ENCODE data around the gene NECTIN4. TPM values are rescaled to one million over a fixed set of nuclear protein-coding genes. Genes with fewer than 3 reads are reported as not detected.

The NECTIN4 gene
- total and polyA plus RNA-seq, 10 of the 15 experiments (the other 5 are each of a cell fraction or from before 2014, with no cell fraction given): 2.8 to 8.7 (median 3.7) TPM

DNA sequence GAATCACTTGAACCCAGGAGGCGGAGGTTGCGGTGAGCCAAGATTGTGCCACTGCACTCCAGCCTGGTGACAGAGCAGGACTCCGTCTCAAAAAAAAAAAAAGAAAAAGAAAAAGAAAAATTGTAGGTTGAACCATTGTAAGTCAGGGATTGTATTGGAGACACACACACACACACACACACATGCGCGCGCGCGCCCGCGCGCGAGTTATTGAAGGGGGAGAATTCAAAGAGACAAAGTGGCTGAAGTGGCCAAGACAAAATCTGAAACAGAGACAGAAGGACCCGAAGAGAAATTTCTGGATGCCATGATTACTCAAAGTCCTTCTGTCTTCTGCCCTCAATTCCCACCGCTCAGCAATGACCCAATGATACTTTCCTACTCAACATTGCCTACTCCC, 5.1 kb upstream of the NECTIN4 start:
- Histone ChIP-seq H3K27ac (ENCODE audit: control insufficient read depth, insufficient read depth) (no peak overlapping the region), H2AFZ (ENCODE audit: control insufficient read depth, low read depth, low read length) (no peak overlapping the region), H3K36me3 (ENCODE audit: control insufficient read depth in 2 of 2, insufficient read depth in 2 of 2, low read length in 1 of 2) (peaks cover 0 to 4% of the 10 kb centered on the region in 2 experiments; a peak in 2 of 4 replicates), H3K27me3 (replicated peaks in 1 of 2; ENCODE audit: control insufficient read depth in 2 of 2, insufficient read depth in 2 of 2, low read length in 1 of 2) (no peaks in the 10 kb centered on the region), H4K20me1 (ENCODE audit: control insufficient read depth, insufficient read depth) (no peaks in the 10 kb centered on the region), H3K79me2 (ENCODE audit: control insufficient read depth, insufficient read depth, low read length) (no peaks in the 10 kb centered on the region), H3K4me2 (ENCODE audit: control insufficient read depth, insufficient read depth) (no peak overlapping the region), H3K4me3 (no peak overlapping the region), H3K9me3 (replicated peaks; ENCODE audit: control insufficient read depth, insufficient read depth, low read length) (no peaks in the 10 kb centered on the region), H3K9ac (ENCODE audit: control insufficient read depth, insufficient read depth, low read length) (no peak overlapping the region), H3K4me1 (ENCODE audit: control insufficient read depth, insufficient read depth, low read length) (peaks cover 39% of the 10 kb centered on the region)
- BruUV-seq (replicated peaks): no TSS peak
- TF ChIP-seq, protein P1, sequence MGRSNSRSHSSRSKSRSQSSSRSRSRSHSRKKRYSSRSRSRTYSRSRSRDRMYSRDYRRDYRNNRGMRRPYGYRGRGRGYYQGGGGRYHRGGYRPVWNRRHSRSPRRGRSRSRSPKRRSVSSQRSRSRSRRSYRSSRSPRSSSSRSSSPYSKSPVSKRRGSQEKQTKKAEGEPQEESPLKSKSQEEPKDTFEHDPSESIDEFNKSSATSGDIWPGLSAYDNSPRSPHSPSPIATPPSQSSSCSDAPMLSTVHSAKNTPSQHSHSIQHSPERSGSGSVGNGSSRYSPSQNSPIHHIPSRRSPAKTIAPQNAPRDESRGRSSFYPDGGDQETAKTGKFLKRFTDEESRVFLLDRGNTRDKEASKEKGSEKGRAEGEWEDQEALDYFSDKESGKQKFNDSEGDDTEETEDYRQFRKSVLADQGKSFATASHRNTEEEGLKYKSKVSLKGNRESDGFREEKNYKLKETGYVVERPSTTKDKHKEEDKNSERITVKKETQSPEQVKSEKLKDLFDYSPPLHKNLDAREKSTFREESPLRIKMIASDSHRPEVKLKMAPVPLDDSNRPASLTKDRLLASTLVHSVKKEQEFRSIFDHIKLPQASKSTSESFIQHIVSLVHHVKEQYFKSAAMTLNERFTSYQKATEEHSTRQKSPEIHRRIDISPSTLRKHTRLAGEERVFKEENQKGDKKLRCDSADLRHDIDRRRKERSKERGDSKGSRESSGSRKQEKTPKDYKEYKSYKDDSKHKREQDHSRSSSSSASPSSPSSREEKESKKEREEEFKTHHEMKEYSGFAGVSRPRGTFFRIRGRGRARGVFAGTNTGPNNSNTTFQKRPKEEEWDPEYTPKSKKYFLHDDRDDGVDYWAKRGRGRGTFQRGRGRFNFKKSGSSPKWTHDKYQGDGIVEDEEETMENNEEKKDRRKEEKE (IDR thresholded peaks at IDR 0.05): no peak
- TF ChIP-seq ZSCAN29 (IDR thresholded peaks at IDR 0.05) (no peak), SMAD5 (IDR thresholded peaks at IDR 0.05; ENCODE audit: low read depth) (no peak), SMARCA5 (IDR thresholded peaks at IDR 0.05) (no peak), SPI1 (IDR thresholded peaks at IDR 0.05; ENCODE audit: borderline replicate concordance, insufficient read depth, low read depth, low read length) (no peak)
- ChIA-PET SMC1A (ENCODE audit: uncharacterized antibody, unreplicated experiment) (interaction anchor here (0.9 to 7.0 kb wide), 9 partner anchors 20 to 97 kb away, joined by 3 to 110 read pairs (median 7); partner anchors contain the start of genes ARHGAP30, DEDD, F11R and NIT1), RAD21 (ENCODE audit: unreplicated experiment) (interaction anchor here (6.7 kb wide), 1 partner anchor 24 kb away, joined by 90 read pairs; the partner anchor contains the start of gene ARHGAP30), CTCF (interaction anchor here (1.0 to 7.6 kb wide), 6 partner anchors 10 to 101 kb away, joined by 3 to 181 read pairs (median 58); partner anchors contain the start of genes ARHGAP30, TSTD1 and USF1), POLR2A (interaction anchor here (0.6 to 5.6 kb wide), 4 partner anchors 11 to 591 kb away, joined by 3 to 66 read pairs (median 4); partner anchors contain the start of gene ARHGAP30)
- FAIRE-seq (no peak), DNase-seq (ENCODE audit: low read depth, low spot score) (no peak), ATAC-seq (no peak)
- 99% methylated on average over 13 of the region's 14 CpGs for WGBS (ENCODE audit: insufficient coverage, insufficient replicate concordance, low lambda C conversion rate, missing lambda C conversion rate)
- intact Hi-C loops (cut with micrococcal nuclease; ENCODE audit: unreplicated experiment): no loop called here
- in situ Hi-C loops (cut with MboI): no loop called here

Measured in GM12878 (cell line).